A172 (cell line): ENCODE data around the gene OBSL1. TPM values are rescaled to one million over a fixed set of nuclear protein-coding genes. Genes with fewer than 3 reads are reported as not detected.

Experiments used
- DNase-seq: peaks from one replicate; pipeline ENCODE4 v3.0.0-alpha.2; 2015; ENCODE audit warnings: low spot score
- total RNA-seq: library from RNA; depleted of rRNA; stranded (reverse); fragments of >200 nt; shearing (Covaris generic); gene quantifications from 2 replicates; pipeline ENCODE4 v1.2.3, GENCODE V29; 2014

Gene OBSL1
- total RNA-seq, 1 experiment from 2014 or later = 119 TPM

- DNase-seq = no peak
Measured at GRCh38 chr2:219531639-219532377, 39.5 kb downstream of the OBSL1 start.

GRCh38 chr2:219530048-219530963 lies 41.0 kb downstream of the OBSL1 start:
- DNase-seq = peak; percentile 86

GRCh38 chr2:219527472-219527871 lies 43.9 kb downstream of the OBSL1 start:
- DNase-seq = no peak

GRCh38 chr2:219527076-219527394 lies 44.3 kb downstream of the OBSL1 start:
- DNase-seq = no peak

GRCh38 chr2:219526320-219527075 lies 44.8 kb downstream of the OBSL1 start:
- no peak for DNase-seq

GRCh38 chr2:219525533-219526232 lies 45.7 kb downstream of the OBSL1 start:
- DNase-seq = no peak

- no peak for DNase-seq
Measured at GRCh38 chr2:219524817-219525216, 46.5 kb downstream of the OBSL1 start.

- peak; percentile 40 for DNase-seq
Measured at GRCh38 chr2:219523031-219523671, 48.2 kb downstream of the OBSL1 start.

GRCh38 chr2:219522111-219523030 lies 49.0 kb downstream of the OBSL1 start:
- peak; percentile 95 for DNase-seq

GRCh38 chr2:219521066-219521880 lies 50.1 kb downstream of the OBSL1 start:
- peak; percentile 83 for DNase-seq

- DNase-seq = peak; percentile 38
Measured at GRCh38 chr2:219520079-219520478, 51.3 kb downstream of the OBSL1 start.

GRCh38 chr2:219519526-219519916 lies 51.8 kb downstream of the OBSL1 start:
- DNase-seq = no peak

- DNase-seq = no peak
Measured at GRCh38 chr2:219517954-219518778, 53.2 kb downstream of the OBSL1 start.

- no peak for DNase-seq
Measured at GRCh38 chr2:219516888-219517287, 54.5 kb downstream of the OBSL1 start.

- no peak for DNase-seq
Measured at GRCh38 chr2:219515874-219516629, 55.3 kb downstream of the OBSL1 start.

- no peak for DNase-seq
Measured at GRCh38 chr2:219514836-219515235, 56.5 kb downstream of the OBSL1 start.

- no peak for DNase-seq
Measured at GRCh38 chr2:219514196-219514761, 57.1 kb downstream of the OBSL1 start, which contains the start of gene ASIC4. TSS of gene ASIC4 (plus strand) at chr2:219514482. CDS start at chr2:219514725, 243 bp downstream.
